Trophoblast cell (in vitro differentiated cells and primary cell): ENCODE measurements around the gene PLEKHA7.

Source experiments
- DNase-seq, 2 donors: peaks; one replicate each; pipeline ENCODE4 v3.0.0-alpha.2; 2016
- H2AFZ ChIP-seq: 2 replicates; pipeline ENCODE4 v1.6.1; 2013; ENCODE audit warnings: low read length, moderate library complexity, mild to moderate bottlenecking; ENCODE audit not compliant: insufficient read depth, poor library complexity
- H2AK5ac ChIP-seq: 2 replicates; pipeline ENCODE4 v1.6.1; 2013; ENCODE audit warnings: mild to moderate bottlenecking, low read length
- H2BK120ac ChIP-seq: 2 replicates; pipeline ENCODE4 v1.6.1; 2013; ENCODE audit warnings: low read length, mild to moderate bottlenecking, moderate library complexity; ENCODE audit not compliant: insufficient read depth, poor library complexity
- H2BK12ac ChIP-seq: 2 replicates; pipeline ENCODE4 v1.6.1; 2013; ENCODE audit warnings: mild to moderate bottlenecking, low read length, moderate library complexity
- H2BK5ac ChIP-seq: 2 replicates; pipeline ENCODE4 v1.6.1; 2013; ENCODE audit warnings: low read length, low read depth, moderate library complexity, mild to moderate bottlenecking; ENCODE audit not compliant: poor library complexity
- H3K14ac ChIP-seq: 2 replicates; pipeline ENCODE4 v1.6.1; 2013; ENCODE audit warnings: mild to moderate bottlenecking, low read length
- H3K18ac ChIP-seq: 2 replicates; pipeline ENCODE4 v1.6.1; 2013; ENCODE audit warnings: mild to moderate bottlenecking, low read length
- H3K23ac ChIP-seq: 2 replicates; pipeline ENCODE4 v1.6.1; 2013; ENCODE audit warnings: low read length
- H3K27ac ChIP-seq: 2 replicates; pipeline ENCODE4 v1.5.1; 2013; ENCODE audit warnings: low read depth, mild to moderate bottlenecking, inconsistent platforms, low read length, moderate library complexity
- H3K27me3 ChIP-seq: 2 replicates; pipeline ENCODE4 v1.6.1; 2013; ENCODE audit warnings: inconsistent platforms, mild to moderate bottlenecking, low read length, moderate library complexity; ENCODE audit not compliant: insufficient read depth
- H3K36me3 ChIP-seq, 2 experiments: 1 replicate in 1 of 2; 2 replicates in 1 of 2; pipeline ENCODE4 v1.6.1; 2013; ENCODE audit warnings: low read length in 2 of 2, mild to moderate bottlenecking in 2 of 2, moderate library complexity in 1 of 2; ENCODE audit not compliant: insufficient read depth in 2 of 2, control insufficient read depth in 1 of 2
- H3K4ac ChIP-seq: 2 replicates; pipeline ENCODE4 v1.6.1; 2013; ENCODE audit warnings: low read depth, mild to moderate bottlenecking, low read length, moderate library complexity
- H3K4me1 ChIP-seq, 2 experiments: 1 replicate in 1 of 2; 2 replicates in 1 of 2; pipeline ENCODE4 v1.6.1; 2013; ENCODE audit warnings: low read length in 2 of 2, mild to moderate bottlenecking in 2 of 2, moderate library complexity in 1 of 2; ENCODE audit not compliant: insufficient read depth in 2 of 2, control insufficient read depth in 1 of 2
- H3K4me2 ChIP-seq: 2 replicates; pipeline ENCODE4 v1.6.1; 2013; ENCODE audit warnings: inconsistent platforms, mild to moderate bottlenecking, low read length, moderate library complexity
- H3K4me3 ChIP-seq: 2 replicates; pipeline ENCODE4 v1.5.1; 2013; ENCODE audit warnings: mild to moderate bottlenecking, low read depth, low read length, inconsistent platforms
- H3K79me1 ChIP-seq: one replicate; pipeline ENCODE4 v1.6.1; 2013; ENCODE audit warnings: low read length
- H3K79me2 ChIP-seq: 2 replicates; pipeline ENCODE4 v1.6.1; 2013; ENCODE audit warnings: low read length, mild to moderate bottlenecking; ENCODE audit not compliant: control insufficient read depth, insufficient read depth, poor library complexity
- H3K9ac ChIP-seq: 2 replicates; pipeline ENCODE4 v1.6.1; 2013; ENCODE audit warnings: mild to moderate bottlenecking, low read length
- H3K9me3 ChIP-seq: 2 replicates; pipeline ENCODE4 v1.6.1; 2013; ENCODE audit warnings: low read depth, mild to moderate bottlenecking, control low read depth, inconsistent platforms, low read length; ENCODE audit not compliant: insufficient read depth
- H4K12ac ChIP-seq: 2 replicates; pipeline ENCODE4 v1.6.1; 2013; ENCODE audit warnings: low read depth, mild to moderate bottlenecking, low read length, moderate library complexity
- H4K8ac ChIP-seq: 2 replicates; pipeline ENCODE4 v1.6.1; 2013; ENCODE audit warnings: low read depth, mild to moderate bottlenecking, low read length, moderate library complexity
- H4K91ac ChIP-seq: one replicate; pipeline ENCODE4 v1.6.1; 2013; ENCODE audit warnings: low read depth, mild to moderate bottlenecking, low read length, moderate library complexity
- WGBS: extraction: QIAGEN DNeasy Blood & Tissue Kit; methylation state at CpG from one replicate; pipeline ENCODE4 v1.1.7; 2013; ENCODE audit warnings: missing lambda C conversion rate; ENCODE audit not compliant: insufficient read length, insufficient coverage; ENCODE audit errors: extremely low coverage; 5-methylcytosine and 5-hydroxymethylcytosine counted together

PLEKHA7 gene

GRCh38 chr11:16881766-16882165 is 132.4 kb downstream of the PLEKHA7 start:
- Histone ChIP-seq H3K4me1 (peaks cover 18 to 31% of the 10 kb centered on the region in 2 experiments), H2BK120ac (peak overlapping the region; percentile 4), H3K4me3 (no peak overlapping the region), H3K9me3 (no peaks in the 10 kb centered on the region), H3K79me2 (peaks cover 7% of the 10 kb centered on the region), H4K91ac (peak overlapping the region; percentile 59), H2BK5ac (peak overlapping the region; percentile 18), H2AFZ (no peak overlapping the region), H3K23ac (no peak overlapping the region), H2BK12ac (no peak overlapping the region), H3K36me3 (no peaks in the 10 kb centered on the region), H3K9ac (no peak overlapping the region), H3K27ac (peak overlapping the region; percentile 35), H3K4ac (no peak overlapping the region), H3K27me3 (no peaks in the 10 kb centered on the region), H4K8ac (no peak overlapping the region), H3K4me2 (no peak overlapping the region), H3K14ac (peak overlapping the region; percentile 3), H3K79me1 (peaks cover 29% of the 10 kb centered on the region), H4K12ac (no peak overlapping the region), H2AK5ac (no peak overlapping the region), H3K18ac (peak overlapping the region; percentile 28)
- DNase-seq: no peak
- no CpG with 5 or more reads among the region's 3 CpGs for WGBS

- no peaks in the 10 kb centered on the region for H3K27me3 ChIP-seq
- H3K23ac ChIP-seq: no peak overlapping the region
- H3K4ac ChIP-seq: peak overlapping the region; percentile 24
- no peak overlapping the region for H2AK5ac ChIP-seq
- DNase-seq: no peak
- peaks cover 33% of the 10 kb centered on the region for H3K79me1 ChIP-seq
- WGBS: no CpG with 5 or more reads among the region's 8 CpGs
- peak overlapping the region; percentile 74 for H4K8ac ChIP-seq
- peak overlapping the region; percentile 18 for H2BK5ac ChIP-seq
- no peaks in the 10 kb centered on the region for H3K9me3 ChIP-seq
- peak overlapping the region; percentile 59 for H4K91ac ChIP-seq
- no peak overlapping the region for H3K9ac ChIP-seq
- no peak overlapping the region for H4K12ac ChIP-seq
- no peak overlapping the region for H2AFZ ChIP-seq
- H3K14ac ChIP-seq: peak overlapping the region; percentile 51
- H2BK12ac ChIP-seq: peak overlapping the region; percentile 47
- peak overlapping the region; percentile 29 for H3K18ac ChIP-seq
- peaks cover 7% of the 10 kb centered on the region for H3K79me2 ChIP-seq
- peaks cover 21 to 34% of the 10 kb centered on the region in 2 experiments for H3K4me1 ChIP-seq
- H3K4me2 ChIP-seq: no peak overlapping the region
- peak overlapping the region; percentile 61 for H2BK120ac ChIP-seq
- H3K27ac ChIP-seq: peak overlapping the region; percentile 35
- H3K4me3 ChIP-seq: no peak overlapping the region
- H3K36me3 ChIP-seq: no peaks in the 10 kb centered on the region
These were observed 133.0 kb downstream of the PLEKHA7 start for GRCh38 chr11:16881074-16881709.

GRCh38 chr11:16880184-16880801 is 133.9 kb downstream of the PLEKHA7 start:
- Histone ChIP-seq H4K8ac (peak overlapping the region; percentile 41), H3K9ac (no peak overlapping the region), H3K18ac (peak overlapping the region; percentile 60), H3K4me3 (no peak overlapping the region), H3K4me2 (no peak overlapping the region), H3K36me3 (no peaks in the 10 kb centered on the region), H3K4me1 (peaks cover 29 to 42% of the 10 kb centered on the region in 2 experiments), H4K91ac (peak overlapping the region; percentile 39), H2AK5ac (peak overlapping the region; percentile 57), H2AFZ (no peak overlapping the region), H3K27me3 (no peaks in the 10 kb centered on the region), H4K12ac (no peak overlapping the region), H3K79me2 (peaks cover 5% of the 10 kb centered on the region), H3K4ac (peak overlapping the region; percentile 32), H3K9me3 (no peaks in the 10 kb centered on the region), H2BK120ac (peak overlapping the region; percentile 38), H3K79me1 (peaks cover 38% of the 10 kb centered on the region), H2BK12ac (peak overlapping the region; percentile 69), H3K27ac (peak overlapping the region; percentile 23), H2BK5ac (no peak overlapping the region), H3K14ac (no peak overlapping the region), H3K23ac (no peak overlapping the region)
- DNase-seq: no peak
- no CpG with 5 or more reads among the region's 7 CpGs for whole genome bisulfite sequencing

DNA sequence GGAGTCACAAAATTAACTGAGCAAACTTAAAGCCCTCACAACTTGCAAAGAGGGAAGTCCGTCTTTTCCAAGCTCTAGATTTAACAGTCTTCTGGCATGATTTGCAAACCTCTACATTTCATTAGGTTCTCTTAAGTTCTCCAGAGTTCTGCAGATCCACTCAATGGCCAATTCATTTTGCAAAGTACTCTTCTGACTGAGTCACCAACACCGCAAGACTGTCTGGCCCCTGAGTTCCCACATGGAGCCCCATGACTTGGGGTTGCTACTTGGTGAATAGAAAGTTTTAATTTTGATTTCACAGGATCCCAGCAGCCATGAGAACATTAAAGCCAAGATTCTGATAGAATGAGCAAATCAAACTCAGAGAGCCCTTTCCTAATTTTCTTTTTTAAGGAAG is 134.5 kb downstream of the PLEKHA7 start:
- H3K79me2 ChIP-seq: peaks cover 5% of the 10 kb centered on the region
- WGBS: no CpG with 5 or more reads among the region's 2 CpGs
- H4K91ac ChIP-seq: peak overlapping the region; percentile 39
- H3K18ac ChIP-seq: peak overlapping the region; percentile 40
- no peaks in the 10 kb centered on the region for H3K27me3 ChIP-seq
- no peaks in the 10 kb centered on the region for H3K36me3 ChIP-seq
- no peak for DNase-seq
- no peak overlapping the region for H2BK5ac ChIP-seq
- peak overlapping the region; percentile 19 for H3K4ac ChIP-seq
- H3K79me1 ChIP-seq: peaks cover 38% of the 10 kb centered on the region
- H3K4me1 ChIP-seq: peaks cover 30 to 43% of the 10 kb centered on the region in 2 experiments
- H3K4me3 ChIP-seq: no peak overlapping the region
- no peak overlapping the region for H2BK12ac ChIP-seq
- no peak overlapping the region for H4K12ac ChIP-seq
- H3K9ac ChIP-seq: no peak overlapping the region
- H3K27ac ChIP-seq: no peak overlapping the region
- no peak overlapping the region for H2AK5ac ChIP-seq
- H3K4me2 ChIP-seq: no peak overlapping the region
- no peaks in the 10 kb centered on the region for H3K9me3 ChIP-seq
- no peak overlapping the region for H3K23ac ChIP-seq
- H2AFZ ChIP-seq: no peak overlapping the region
- no peak overlapping the region for H3K14ac ChIP-seq
- no peak overlapping the region for H4K8ac ChIP-seq
- no peak overlapping the region for H2BK120ac ChIP-seq
